ENCODE results near the gene KCNMA1.

KCNMA1 gene

DNA sequence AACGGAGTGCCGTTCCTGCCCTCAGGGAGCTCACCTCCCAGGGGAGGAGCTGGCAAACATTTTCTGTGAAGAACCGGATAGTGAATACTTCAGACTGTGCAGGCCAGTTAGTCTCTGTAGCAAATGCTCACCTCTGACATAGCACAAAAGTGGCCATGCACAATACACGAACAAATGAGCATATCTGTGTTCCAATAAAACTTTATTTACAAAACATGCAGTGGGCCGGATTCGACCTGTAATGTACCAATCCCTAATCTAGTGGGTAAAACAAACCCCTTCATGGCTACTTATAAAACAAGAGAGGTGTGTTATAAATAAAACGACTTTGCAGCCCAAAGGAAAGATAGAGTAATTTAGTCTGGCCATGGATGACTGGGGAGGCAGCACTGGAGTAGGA lies 48.7 kb downstream of the KCNMA1 start:
- peak overlapping the region; percentile 55 to 62 for H3K4ac ChIP-seq (ENCODE audit: low read depth in 1 of 2, low read length in 2 of 2)
- peak overlapping the region; percentile 12 for H2BK15ac ChIP-seq (ENCODE audit: low read depth, poor library complexity, severe bottlenecking)
- H3K27ac ChIP-seq (ENCODE audit: low read length, poor library complexity, severe bottlenecking), result no peak overlapping the region
- no peak overlapping the region for H3K14ac ChIP-seq (ENCODE audit: low read length in 2 of 2)
- H3K9me3 ChIP-seq (ENCODE audit: control insufficient read depth, low read length), result no peaks in the 10 kb centered on the region
- no peak overlapping the region for H3K4me3 ChIP-seq (ENCODE audit: insufficient read depth in 1 of 2, low read depth in 1 of 2, low read length in 2 of 2)
- H4K91ac ChIP-seq (ENCODE audit: low read length), result no peak overlapping the region
- no peaks in the 10 kb centered on the region for H3K36me3 ChIP-seq (ENCODE audit: control insufficient read depth in 1 of 2, insufficient read depth in 2 of 2, low read depth in 1 of 2, low read length in 2 of 2)
- WGBS, result 91% methylated on average over 7 of the region's 7 CpGs
- no peak overlapping the region for H2BK5ac ChIP-seq (ENCODE audit: low read depth, low read length, poor library complexity, severe bottlenecking)
- no peak overlapping the region for H2AFZ ChIP-seq (ENCODE audit: low read depth, low read length)
- no peak overlapping the region for H3K4me2 ChIP-seq (ENCODE audit: low read length, poor library complexity, severe bottlenecking)
- no peak overlapping the region for H4K8ac ChIP-seq (ENCODE audit: low read length)
- H3K27me3 ChIP-seq (ENCODE audit: control insufficient read depth in 1 of 2, insufficient read depth in 1 of 2, low read length in 2 of 2), result no peaks in the 10 kb centered on the region
- peak overlapping the region; percentile 7 to 84 for H2BK12ac ChIP-seq (ENCODE audit: low read length in 2 of 2)
- peak overlapping the region; percentile 4 to 24 for H3K18ac ChIP-seq (ENCODE audit: low read depth in 1 of 2, low read length in 2 of 2)
- H3K79me1 ChIP-seq (replicated peaks; ENCODE audit: low read length, poor library complexity, severe bottlenecking), result peaks cover 27% of the 10 kb centered on the region
- H3K23ac ChIP-seq (ENCODE audit: low read length in 2 of 2), result no peak overlapping the region
- H2BK120ac ChIP-seq (ENCODE audit: low read depth, low read length), result no peak overlapping the region
- peaks cover 13% of the 10 kb centered on the region for H3K4me1 ChIP-seq (ENCODE audit: control insufficient read depth, insufficient read depth, low read depth, low read length)
- no peak overlapping the region for H2AK5ac ChIP-seq (ENCODE audit: low read length, severe bottlenecking)
- no peak overlapping the region for H3K9ac ChIP-seq (ENCODE audit: low read length)
- no peak for DNase-seq

- Histone ChIP-seq H3K4me3 (ENCODE audit: insufficient read depth in 1 of 2, low read depth in 1 of 2, low read length in 2 of 2) (no peak overlapping the region), H2BK15ac (ENCODE audit: low read depth, poor library complexity, severe bottlenecking) (no peak overlapping the region), H3K27ac (ENCODE audit: low read length, poor library complexity, severe bottlenecking) (no peak overlapping the region), H3K36me3 (ENCODE audit: control insufficient read depth in 1 of 2, insufficient read depth in 2 of 2, low read depth in 1 of 2, low read length in 2 of 2) (no peaks in the 10 kb centered on the region), H3K9me3 (ENCODE audit: control insufficient read depth, low read length) (no peaks in the 10 kb centered on the region), H3K9ac (ENCODE audit: low read length) (peak overlapping the region; percentile 73), H2AK5ac (ENCODE audit: low read length, severe bottlenecking) (no peak overlapping the region), H3K79me1 (replicated peaks; ENCODE audit: low read length, poor library complexity, severe bottlenecking) (peaks cover 34% of the 10 kb centered on the region), H3K14ac (ENCODE audit: low read length in 2 of 2) (peak overlapping the region in 1 of 2 experiments; percentile 20), H3K23ac (ENCODE audit: low read length in 2 of 2) (peak overlapping the region in 1 of 2 experiments; percentile 26), H2BK12ac (ENCODE audit: low read length in 2 of 2) (peak overlapping the region; percentile 68 to 78), H3K27me3 (ENCODE audit: control insufficient read depth in 1 of 2, insufficient read depth in 1 of 2, low read length in 2 of 2) (no peaks in the 10 kb centered on the region), H4K91ac (ENCODE audit: low read length) (peak overlapping the region; percentile 70), H3K4me2 (ENCODE audit: low read length, poor library complexity, severe bottlenecking) (no peak overlapping the region), H2BK5ac (ENCODE audit: low read depth, low read length, poor library complexity, severe bottlenecking) (no peak overlapping the region), H2AFZ (ENCODE audit: low read depth, low read length) (no peak overlapping the region), H3K18ac (ENCODE audit: low read depth in 1 of 2, low read length in 2 of 2) (peak overlapping the region; percentile 70 to 80), H4K8ac (ENCODE audit: low read length) (peak overlapping the region; percentile 29), H3K4me1 (ENCODE audit: control insufficient read depth, insufficient read depth, low read depth, low read length) (peaks cover 15% of the 10 kb centered on the region), H3K4ac (ENCODE audit: low read depth in 1 of 2, low read length in 2 of 2) (peak overlapping the region; percentile 57 to 87), H2BK120ac (ENCODE audit: low read depth, low read length) (peak overlapping the region; percentile 69)
- DNase-seq, result no peak
- 94% methylated on average over 3 of the region's 3 CpGs for WGBS
Observed at GRCh38 chr10:77587416-77587790, 50.2 kb downstream of the KCNMA1 start.

DNA sequence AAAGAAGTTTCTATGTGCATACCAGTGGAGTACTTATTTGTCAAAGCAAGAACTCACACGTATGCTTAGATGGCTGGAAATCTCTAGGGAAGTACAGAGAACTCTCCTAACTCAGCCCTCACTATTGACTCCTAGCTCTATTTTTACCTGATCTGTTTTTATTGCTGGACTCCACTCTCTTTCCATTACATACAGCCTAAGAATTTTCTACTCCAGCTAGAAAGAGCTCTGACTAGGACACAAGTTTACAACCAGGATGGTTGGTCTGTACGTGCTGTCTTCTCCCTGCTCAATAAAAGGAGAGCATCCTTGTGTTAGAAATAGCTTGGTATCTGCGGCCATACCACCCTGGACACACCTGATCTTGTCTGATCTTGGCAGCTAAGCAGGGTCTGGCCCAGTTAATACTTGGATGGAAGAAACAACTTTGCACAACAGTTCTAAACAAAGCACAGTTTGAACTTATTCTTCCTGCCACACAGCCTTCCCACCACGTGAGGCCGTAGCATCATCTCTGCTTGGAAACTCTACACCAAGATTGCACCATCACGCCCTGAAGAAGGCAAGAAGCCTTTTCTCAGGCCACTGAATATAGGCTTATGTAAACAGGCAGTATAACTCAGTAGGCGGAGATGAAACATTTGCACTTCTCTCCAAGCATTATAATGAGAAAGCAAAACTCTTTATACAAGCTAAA lies 50.7 kb downstream of the KCNMA1 start:
- H3K23ac ChIP-seq (ENCODE audit: low read length in 2 of 2), result no peak overlapping the region
- peak; percentile 98 for DNase-seq
- peaks cover 15% of the 10 kb centered on the region for H3K4me1 ChIP-seq (ENCODE audit: control insufficient read depth, insufficient read depth, low read depth, low read length)
- H2BK120ac ChIP-seq (ENCODE audit: low read depth, low read length), result peak overlapping the region; percentile 69
- no peak overlapping the region for H3K4me2 ChIP-seq (ENCODE audit: low read length, poor library complexity, severe bottlenecking)
- H3K27me3 ChIP-seq (ENCODE audit: control insufficient read depth in 1 of 2, insufficient read depth in 1 of 2, low read length in 2 of 2), result no peaks in the 10 kb centered on the region
- no peak overlapping the region for H2AFZ ChIP-seq (ENCODE audit: low read depth, low read length)
- H2BK5ac ChIP-seq (ENCODE audit: low read depth, low read length, poor library complexity, severe bottlenecking), result no peak overlapping the region
- H2AK5ac ChIP-seq (ENCODE audit: low read length, severe bottlenecking), result no peak overlapping the region
- H3K14ac ChIP-seq (ENCODE audit: low read length in 2 of 2), result no peak overlapping the region
- peak overlapping the region; percentile 83 for H4K8ac ChIP-seq (ENCODE audit: low read length)
- no peak overlapping the region for H2BK15ac ChIP-seq (ENCODE audit: low read depth, poor library complexity, severe bottlenecking)
- peak overlapping the region; percentile 94 for H4K91ac ChIP-seq (ENCODE audit: low read length)
- no peaks in the 10 kb centered on the region for H3K36me3 ChIP-seq (ENCODE audit: control insufficient read depth in 1 of 2, insufficient read depth in 2 of 2, low read depth in 1 of 2, low read length in 2 of 2)
- H2BK12ac ChIP-seq (ENCODE audit: low read length in 2 of 2), result peak overlapping the region; percentile 73 to 93
- peak overlapping the region; percentile 58 to 90 for H3K18ac ChIP-seq (ENCODE audit: low read depth in 1 of 2, low read length in 2 of 2)
- no peaks in the 10 kb centered on the region for H3K9me3 ChIP-seq (ENCODE audit: control insufficient read depth, low read length)
- peaks cover 34% of the 10 kb centered on the region for H3K79me1 ChIP-seq (replicated peaks; ENCODE audit: low read length, poor library complexity, severe bottlenecking)
- 72% methylated on average over 5 of the region's 7 CpGs for WGBS
- no peak overlapping the region for H3K4me3 ChIP-seq (ENCODE audit: insufficient read depth in 1 of 2, low read depth in 1 of 2, low read length in 2 of 2)
- peak overlapping the region; percentile 73 for H3K9ac ChIP-seq (ENCODE audit: low read length)
- H3K4ac ChIP-seq (ENCODE audit: low read depth in 1 of 2, low read length in 2 of 2), result peak overlapping the region; percentile 15 to 87
- H3K27ac ChIP-seq (ENCODE audit: low read length, poor library complexity, severe bottlenecking), result no peak overlapping the region

- peak overlapping the region in 1 of 2 experiments; percentile 48 for H3K23ac ChIP-seq (ENCODE audit: low read length in 2 of 2)
- no peak for DNase-seq
- H3K4me1 ChIP-seq (ENCODE audit: control insufficient read depth, insufficient read depth, low read depth, low read length), result peaks cover 15% of the 10 kb centered on the region
- H2BK12ac ChIP-seq (ENCODE audit: low read length in 2 of 2), result peak overlapping the region; percentile 33 to 38
- H3K4ac ChIP-seq (ENCODE audit: low read depth in 1 of 2, low read length in 2 of 2), result peak overlapping the region in 1 of 2 experiments; percentile 3
- H2AK5ac ChIP-seq (ENCODE audit: low read length, severe bottlenecking), result no peak overlapping the region
- H2BK15ac ChIP-seq (ENCODE audit: low read depth, poor library complexity, severe bottlenecking), result peak overlapping the region; percentile 26
- no peaks in the 10 kb centered on the region for H3K9me3 ChIP-seq (ENCODE audit: control insufficient read depth, low read length)
- peak overlapping the region; percentile 19 to 54 for H3K18ac ChIP-seq (ENCODE audit: low read depth in 1 of 2, low read length in 2 of 2)
- peak overlapping the region in 1 of 2 experiments; percentile 66 for H3K14ac ChIP-seq (ENCODE audit: low read length in 2 of 2)
- peak overlapping the region; percentile 19 for H4K8ac ChIP-seq (ENCODE audit: low read length)
- H3K36me3 ChIP-seq (ENCODE audit: control insufficient read depth in 1 of 2, insufficient read depth in 2 of 2, low read depth in 1 of 2, low read length in 2 of 2), result peaks cover 0 to 3% of the 10 kb centered on the region in 2 experiments
- WGBS, result 89% methylated on average over 6 of the region's 6 CpGs
- no peak overlapping the region for H3K9ac ChIP-seq (ENCODE audit: low read length)
- H3K27me3 ChIP-seq (ENCODE audit: control insufficient read depth in 1 of 2, insufficient read depth in 1 of 2, low read length in 2 of 2), result no peaks in the 10 kb centered on the region
- H2BK5ac ChIP-seq (ENCODE audit: low read depth, low read length, poor library complexity, severe bottlenecking), result no peak overlapping the region
- no peak overlapping the region for H2BK120ac ChIP-seq (ENCODE audit: low read depth, low read length)
- no peak overlapping the region for H3K27ac ChIP-seq (ENCODE audit: low read length, poor library complexity, severe bottlenecking)
- peaks cover 37% of the 10 kb centered on the region for H3K79me1 ChIP-seq (replicated peaks; ENCODE audit: low read length, poor library complexity, severe bottlenecking)
- H3K4me3 ChIP-seq (ENCODE audit: insufficient read depth in 1 of 2, low read depth in 1 of 2, low read length in 2 of 2), result no peak overlapping the region
- H2AFZ ChIP-seq (ENCODE audit: low read depth, low read length), result no peak overlapping the region
- peak overlapping the region; percentile 70 for H4K91ac ChIP-seq (ENCODE audit: low read length)
- H3K4me2 ChIP-seq (ENCODE audit: low read length, poor library complexity, severe bottlenecking), result no peak overlapping the region
Observed at GRCh38 chr10:77584938-77585337, 52.7 kb downstream of the KCNMA1 start.

All from mesenchymal stem cell (in vitro differentiated cells and primary cell).